HG03571 (cell line): ENCODE results near the gene PRPSAP1.

Experiments
- ATAC-seq: cut with Tn5 transposase; IDR thresholded peaks from one replicate; pipeline ENCODE4 v1.9.1; 2021; ENCODE audit not compliant: unreplicated experiment

Gene PRPSAP1

GRCh38 chr17:76267051-76267576 is 86.6 kb downstream of the PRPSAP1 start:
- no peak for ATAC-seq

- ATAC-seq, result no peak
Observed at GRCh38 chr17:76266244-76266938, 87.3 kb downstream of the PRPSAP1 start.

- no peak for ATAC-seq
Observed at GRCh38 chr17:76265624-76266243, 88.0 kb downstream of the PRPSAP1 start.

- ATAC-seq, result peak; percentile 61
Observed at GRCh38 chr17:76264755-76265623, 88.7 kb downstream of the PRPSAP1 start, which contains the start of gene UBALD2. TSS of gene UBALD2 (plus strand) at chr17:76265348. CDS start at chr17:76265506, 158 bp downstream.

- ATAC-seq, result no peak
Observed at GRCh38 chr17:76264425-76264754, 89.3 kb downstream of the PRPSAP1 start.

- no peak for ATAC-seq
Observed at GRCh38 chr17:76263896-76264295, 89.8 kb downstream of the PRPSAP1 start.

GRCh38 chr17:76262732-76263344 is 90.9 kb downstream of the PRPSAP1 start:
- ATAC-seq, result no peak

- ATAC-seq, result no peak
Observed at GRCh38 chr17:76261421-76262215, 92.1 kb downstream of the PRPSAP1 start.

GRCh38 chr17:76260669-76261068 is 93.0 kb downstream of the PRPSAP1 start:
- ATAC-seq, result no peak

GRCh38 chr17:76260220-76260619 is 93.5 kb downstream of the PRPSAP1 start:
- no peak for ATAC-seq
